HG03108 (cell line): ENCODE data around the gene C6orf89.

Source experiments
- ATAC-seq: cut with Tn5 transposase; IDR thresholded peaks from one replicate; pipeline ENCODE4 v1.9.1; 2021; ENCODE audit warnings: moderate library complexity; ENCODE audit not compliant: unreplicated experiment

The C6orf89 gene

DNA sequence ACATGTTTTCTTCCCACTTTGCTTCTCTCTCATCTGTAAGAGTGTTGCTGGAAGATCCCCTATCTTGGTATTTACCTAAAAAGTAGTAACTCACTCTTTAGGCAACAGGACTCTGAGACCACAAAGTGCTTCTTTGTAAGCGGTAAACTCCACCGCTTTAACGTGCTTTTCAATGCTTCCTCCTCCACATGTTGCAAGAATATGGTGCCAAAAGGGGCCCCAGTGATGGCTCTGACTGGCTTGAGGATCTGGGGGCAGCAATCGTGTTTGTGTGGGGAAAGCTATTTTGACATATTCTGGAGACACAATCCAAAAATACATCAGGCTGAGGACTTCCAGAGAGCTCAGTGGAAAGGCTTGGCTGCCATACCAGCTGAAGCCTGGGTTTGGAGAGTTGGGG lies 34.1 kb upstream of the C6orf89 start:
- no peak for ATAC-seq

DNA sequence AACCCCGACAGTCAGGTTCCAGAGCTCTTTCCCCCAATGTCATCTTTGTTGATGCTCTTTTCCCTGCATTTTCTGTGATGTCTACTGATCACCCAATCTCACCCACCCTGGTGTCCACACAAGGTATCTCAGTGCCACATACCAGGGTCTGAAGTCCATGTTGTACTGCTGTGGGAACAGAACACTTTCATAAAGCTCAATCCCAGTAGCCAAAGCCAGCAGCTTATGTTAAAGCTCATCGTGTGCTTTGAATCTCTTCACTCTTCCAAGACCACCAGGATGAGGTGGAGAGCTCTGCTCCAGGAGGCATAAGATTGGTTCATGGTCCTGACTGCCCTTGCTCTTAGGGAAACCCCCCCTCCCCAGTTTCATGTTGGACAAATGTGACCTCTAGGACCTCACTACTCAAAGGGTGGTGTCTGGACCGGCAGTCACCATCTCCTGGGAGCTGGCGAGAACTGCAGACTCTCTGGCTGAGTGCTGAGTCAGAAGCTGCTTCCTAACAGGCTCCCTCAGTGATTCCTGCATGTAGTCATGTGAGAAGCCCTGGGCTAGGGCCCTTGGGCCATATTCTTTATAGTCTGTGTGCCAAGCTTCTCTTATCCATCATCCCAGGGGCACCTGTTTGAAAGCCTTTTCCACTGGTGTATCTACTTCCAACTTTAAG lies 33.1 kb upstream of the C6orf89 start:
- no peak for ATAC-seq

DNA sequence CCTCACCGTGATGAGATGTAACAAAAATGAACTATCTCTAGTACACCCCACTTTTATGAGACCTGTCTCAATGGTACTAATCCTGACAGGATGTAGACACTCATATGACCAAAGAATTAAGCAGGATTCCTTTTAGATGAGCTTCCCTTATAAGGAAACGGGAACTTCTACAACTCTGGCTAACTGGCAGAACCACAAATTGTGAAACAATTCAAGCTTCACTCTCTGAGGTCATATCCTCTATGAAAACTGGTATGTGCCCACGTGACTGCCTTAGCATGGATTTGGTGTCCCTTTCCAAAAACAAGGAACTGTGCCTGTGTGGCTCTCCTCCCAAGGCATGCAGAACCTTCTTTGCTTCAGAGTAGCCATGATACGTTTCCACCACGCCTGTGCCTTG lies 32.4 kb upstream of the C6orf89 start:
- ATAC-seq, result no peak

DNA sequence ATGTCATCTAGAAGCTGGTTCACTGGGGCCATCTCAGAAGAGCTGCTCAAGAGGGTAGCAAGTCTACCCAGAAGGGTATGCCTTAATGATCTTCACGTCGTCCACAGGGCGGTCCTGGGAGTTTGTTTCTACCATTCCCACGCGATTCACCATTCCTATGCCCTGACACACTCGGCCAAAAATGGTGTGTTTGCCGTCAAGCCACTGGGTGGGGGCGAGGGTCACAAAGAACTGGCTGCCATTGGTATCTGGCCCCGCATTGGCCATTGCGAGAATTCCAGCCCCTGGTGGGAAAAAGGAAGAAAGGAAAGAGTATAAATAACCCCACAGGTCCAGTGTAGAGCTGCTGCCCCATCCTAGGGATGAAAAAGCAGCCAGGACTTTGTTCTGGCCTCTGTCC lies 30.0 kb upstream of the C6orf89 start:
- ATAC-seq, result no peak

DNA sequence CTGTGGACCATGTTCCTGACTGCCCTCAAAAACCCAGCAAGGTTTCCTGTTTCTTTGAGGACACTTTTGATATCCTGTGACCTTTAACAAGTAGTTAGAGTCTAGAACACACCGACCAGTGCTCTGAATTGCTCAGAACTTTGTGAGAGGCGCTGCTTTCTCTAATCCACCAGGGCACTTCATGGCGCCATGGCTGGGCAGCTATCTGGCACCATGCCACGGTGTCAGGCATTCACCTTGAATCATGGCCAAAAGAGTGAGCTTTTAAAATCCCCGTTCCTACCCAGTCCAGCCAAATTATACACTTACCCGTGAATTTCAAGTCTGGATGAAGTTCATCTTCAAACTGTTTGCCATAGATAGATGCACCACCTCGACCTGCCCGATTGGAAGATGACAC lies 29.5 kb upstream of the C6orf89 start:
- no peak for ATAC-seq

DNA sequence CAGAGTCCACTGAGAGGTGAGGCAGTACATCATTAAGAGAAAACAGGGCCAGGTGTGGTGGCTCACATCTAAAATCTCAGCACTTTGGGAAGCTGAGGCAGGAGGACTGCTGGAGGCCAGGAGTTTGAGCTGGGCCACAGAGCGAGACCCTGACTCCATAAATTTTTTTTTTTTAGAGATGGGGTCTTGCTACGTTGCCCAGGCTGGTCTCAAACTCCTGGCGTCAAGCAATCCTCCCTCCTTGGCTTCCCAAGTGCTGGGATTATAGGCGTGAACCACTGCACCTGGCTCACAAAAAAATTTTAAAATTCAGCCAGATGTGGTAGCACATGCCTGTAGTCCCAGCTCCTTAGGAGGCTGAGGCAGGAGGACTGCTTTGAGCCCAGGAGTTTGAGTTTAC lies 28.4 kb upstream of the C6orf89 start:
- no peak for ATAC-seq

DNA sequence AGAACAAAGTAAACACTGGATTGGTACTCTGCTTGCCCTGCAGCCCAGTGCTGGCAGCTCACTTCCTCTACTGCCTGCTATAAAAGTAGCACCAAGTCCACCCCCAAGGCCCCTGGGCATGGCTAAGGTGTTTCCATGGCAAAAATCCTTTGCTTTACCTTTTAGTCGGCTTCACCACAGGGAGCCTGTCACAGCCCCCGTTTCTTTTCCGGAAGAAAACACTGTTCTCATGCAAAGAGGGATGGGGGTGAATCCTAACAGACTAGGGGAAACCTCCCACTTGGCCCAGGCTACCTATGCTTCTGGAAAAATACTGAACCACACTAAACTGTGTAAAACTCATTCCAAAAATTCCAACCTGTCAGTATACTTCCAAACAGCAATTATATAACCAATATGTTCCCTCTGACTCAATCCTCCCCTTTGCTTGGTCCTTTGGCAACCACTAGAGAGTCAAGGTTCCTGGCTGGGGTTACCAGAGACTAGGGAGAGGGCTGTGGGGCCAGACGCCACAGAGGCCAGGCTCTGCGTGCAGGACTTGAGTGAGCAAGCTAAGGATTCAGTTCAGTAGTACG lies 27.3 kb upstream of the C6orf89 start:
- ATAC-seq, result no peak

DNA sequence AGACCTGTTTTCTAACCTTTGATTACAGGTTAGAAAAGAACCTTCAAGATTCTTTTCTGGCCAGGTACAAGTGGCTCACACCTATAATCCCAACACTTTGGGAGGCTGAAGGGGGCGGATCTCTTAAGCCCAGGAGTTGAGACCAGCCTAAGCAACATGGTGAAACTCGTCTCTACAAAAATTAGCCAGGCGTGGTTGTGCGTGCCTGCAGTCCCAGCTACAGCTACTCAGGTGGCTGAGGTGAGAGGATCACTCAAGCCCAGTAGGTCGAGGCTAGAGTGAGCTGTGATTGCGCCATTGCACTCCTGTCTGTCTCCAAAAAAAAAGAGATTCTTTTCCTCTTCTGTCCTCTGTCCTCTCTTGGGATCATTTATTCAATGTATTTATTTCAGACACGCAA lies 25.6 kb upstream of the C6orf89 start:
- ATAC-seq, result no peak

DNA sequence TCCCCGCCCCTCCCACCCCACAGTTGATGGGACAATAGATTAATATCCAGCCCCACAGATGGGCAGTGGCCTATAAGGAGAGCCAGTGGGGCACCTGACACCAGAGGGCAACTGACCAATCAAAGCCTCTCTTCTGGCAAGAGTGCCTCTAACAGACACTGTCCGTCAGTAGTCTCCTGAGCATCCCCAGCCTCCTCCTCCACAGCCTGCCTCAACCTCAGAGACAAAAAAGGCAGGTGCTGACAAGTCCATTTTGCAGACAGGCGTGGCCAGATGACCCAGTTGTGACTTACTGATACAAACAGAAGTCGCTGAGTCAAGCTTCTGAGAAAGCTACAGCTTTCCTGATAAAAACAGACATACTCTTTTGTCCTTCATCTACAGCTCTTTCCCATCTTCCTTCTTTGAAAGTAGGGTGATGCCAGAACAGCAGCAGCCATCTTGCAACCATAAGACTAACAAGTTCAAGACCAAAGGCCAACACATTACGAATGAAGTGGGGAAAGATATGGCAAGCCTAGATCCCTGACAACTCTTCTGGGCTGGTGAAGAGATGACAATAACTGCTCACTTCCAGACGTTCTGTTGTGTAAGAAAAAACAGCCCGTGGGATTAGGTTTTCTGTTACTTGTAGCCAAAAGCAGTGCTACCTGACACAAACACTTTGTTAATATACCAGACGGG lies 23.4 kb upstream of the C6orf89 start:
- ATAC-seq, result no peak

DNA sequence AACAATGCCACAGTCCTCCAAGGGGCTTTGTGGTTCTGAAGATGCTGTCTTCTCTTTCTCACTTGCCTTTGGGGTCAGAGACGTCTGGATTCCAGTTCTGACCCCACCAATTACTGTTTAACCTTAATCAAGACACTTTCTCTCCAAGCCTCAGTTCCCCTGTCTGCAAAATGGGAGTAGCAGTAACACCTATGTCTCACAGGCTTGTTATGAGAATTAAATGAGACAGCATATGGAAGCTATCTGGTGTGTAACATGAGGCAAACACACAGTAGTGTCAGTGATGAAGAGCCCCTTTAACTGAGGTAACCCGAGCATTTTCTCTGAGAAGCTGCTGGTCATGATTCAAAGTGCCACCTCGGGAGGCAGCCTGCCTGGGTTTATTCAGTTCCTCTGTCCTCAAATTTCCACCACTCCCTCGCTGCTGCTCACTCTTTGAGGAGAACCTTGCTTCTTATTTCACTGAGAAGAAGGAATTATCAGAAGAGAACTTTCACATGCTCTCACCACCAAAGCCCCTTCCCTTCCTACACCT lies 22.8 kb upstream of the C6orf89 start:
- no peak for ATAC-seq

DNA sequence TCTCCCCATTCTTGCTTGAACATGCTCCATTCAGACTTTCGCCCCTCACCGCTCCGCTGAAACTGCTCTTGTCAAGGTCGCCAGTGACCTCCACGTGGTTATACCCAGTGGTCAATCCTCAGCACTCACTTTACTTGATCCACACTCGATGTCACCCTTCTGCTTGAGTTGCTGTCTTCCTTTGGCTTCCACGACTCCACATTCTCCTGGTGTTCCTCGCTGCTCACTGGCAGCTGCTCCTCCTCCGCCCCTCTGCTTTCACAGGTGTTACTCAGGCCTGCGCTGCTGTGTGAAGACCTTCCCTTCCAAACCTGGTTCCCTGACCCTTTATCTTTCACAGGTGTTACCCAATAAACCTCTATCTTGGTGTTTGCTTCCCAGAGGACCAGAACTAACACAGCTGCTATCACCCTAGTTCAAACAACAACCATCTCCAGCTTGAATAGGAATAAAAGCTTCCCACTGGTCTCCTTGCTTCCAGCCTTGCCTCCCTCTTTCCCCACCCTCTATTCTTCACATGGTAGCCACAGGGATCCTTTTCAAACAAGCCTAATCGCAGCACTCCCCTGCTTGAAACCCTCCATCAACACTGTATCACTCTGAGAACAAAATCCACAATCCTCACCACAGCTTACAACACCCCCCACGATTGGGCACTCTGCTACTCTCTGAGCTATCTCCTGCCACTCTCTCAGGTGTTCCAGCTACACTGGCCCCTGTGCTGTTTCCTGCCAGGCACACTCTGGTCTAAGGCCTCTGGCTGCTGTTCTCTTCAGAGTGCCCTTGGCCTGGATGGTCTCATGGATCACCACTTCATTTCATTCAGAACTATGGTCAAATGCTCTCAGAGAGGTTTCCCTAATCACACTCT lies 21.8 kb upstream of the C6orf89 start:
- no peak for ATAC-seq

DNA sequence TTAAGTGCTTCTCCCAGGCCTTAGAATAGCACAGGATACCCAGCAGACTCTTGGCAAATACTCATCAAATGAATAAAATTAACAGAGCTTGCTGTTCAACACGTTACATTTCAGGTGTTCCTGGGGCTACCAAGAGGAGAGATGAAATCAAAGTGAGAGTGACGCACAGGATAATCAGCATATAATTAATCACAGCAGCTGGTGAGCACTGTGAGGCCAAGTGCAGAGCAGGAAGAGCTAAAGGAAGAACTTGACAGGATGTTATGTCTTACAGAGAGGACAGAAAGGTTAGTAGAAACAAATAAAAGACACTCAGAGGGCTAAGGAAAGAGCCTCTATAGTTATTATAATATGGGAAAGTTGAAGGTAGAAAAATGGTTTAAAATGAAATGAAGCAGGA lies 19.9 kb upstream of the C6orf89 start:
- no peak for ATAC-seq

DNA sequence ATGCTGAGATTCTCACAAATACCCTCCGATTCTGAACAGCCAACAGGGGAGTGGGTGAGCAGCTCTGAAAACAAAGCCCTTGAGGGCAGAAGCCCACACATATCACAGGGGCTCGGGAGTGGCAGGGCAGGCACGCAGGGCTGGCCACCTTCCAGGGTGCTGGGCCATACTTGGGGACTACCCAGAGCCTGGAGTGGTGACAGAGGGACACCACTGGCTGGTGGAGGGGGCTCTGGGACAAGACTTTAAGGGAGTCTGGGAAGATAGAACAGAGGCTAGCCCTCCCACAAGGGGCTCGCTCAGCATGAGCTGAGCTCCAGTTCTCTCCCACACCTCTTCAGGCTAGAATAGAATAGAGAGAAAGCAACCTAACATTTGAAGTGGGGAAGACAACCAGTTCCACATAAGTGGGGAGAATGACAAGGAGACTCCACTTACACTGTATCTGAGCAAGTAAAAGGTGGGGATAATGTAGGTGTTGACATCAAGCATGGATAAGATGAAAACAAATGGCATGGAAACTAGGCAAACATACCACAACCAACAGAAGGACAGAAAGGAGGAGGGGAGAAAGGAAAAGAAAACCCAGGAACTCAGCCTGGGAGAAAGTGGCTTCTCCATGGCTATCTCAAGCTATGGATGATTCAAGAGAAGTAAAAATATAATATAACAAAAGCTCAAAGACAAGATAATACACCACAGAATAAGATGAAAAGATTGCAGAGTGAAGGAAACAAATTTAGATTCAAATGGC lies 18.1 kb upstream of the C6orf89 start:
- ATAC-seq, result no peak

DNA sequence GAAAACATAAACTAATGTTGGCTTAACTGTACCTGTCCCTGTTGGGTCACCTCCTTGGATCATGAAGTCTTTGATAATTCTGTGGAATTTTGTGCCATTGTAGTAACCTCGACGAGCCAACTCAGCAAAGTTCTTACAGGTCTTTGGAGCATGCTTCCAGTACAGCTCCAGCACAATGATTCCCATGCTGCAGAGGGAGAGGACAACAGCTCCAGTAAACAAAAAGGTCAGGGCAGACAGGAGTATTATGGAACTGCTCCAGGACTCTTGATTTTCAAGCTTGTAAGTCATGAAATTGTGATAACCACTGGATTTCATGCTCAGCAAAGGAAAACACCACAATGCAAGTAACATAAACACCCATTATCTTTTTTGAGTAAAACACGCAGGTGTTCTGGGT lies 14.1 kb upstream of the C6orf89 start:
- ATAC-seq, result no peak

DNA sequence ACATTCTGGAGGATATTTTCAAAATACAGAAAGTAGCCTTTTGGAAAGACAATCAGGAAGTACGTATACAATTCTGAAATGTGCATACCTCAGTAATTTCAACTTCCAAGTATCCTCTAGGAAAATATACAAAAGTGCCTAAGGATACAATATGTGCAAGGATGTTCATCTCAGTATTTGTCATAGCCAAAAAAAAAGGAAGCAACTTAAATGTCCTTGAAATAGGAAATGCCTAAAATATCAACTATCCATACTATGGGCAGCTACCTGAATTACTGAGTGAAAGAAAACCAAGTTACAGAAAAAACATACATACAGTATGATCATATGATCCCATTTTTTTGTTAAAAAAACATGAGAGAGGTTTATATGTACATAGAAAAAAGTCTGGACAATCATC lies 12.6 kb upstream of the C6orf89 start:
- ATAC-seq, result no peak

DNA sequence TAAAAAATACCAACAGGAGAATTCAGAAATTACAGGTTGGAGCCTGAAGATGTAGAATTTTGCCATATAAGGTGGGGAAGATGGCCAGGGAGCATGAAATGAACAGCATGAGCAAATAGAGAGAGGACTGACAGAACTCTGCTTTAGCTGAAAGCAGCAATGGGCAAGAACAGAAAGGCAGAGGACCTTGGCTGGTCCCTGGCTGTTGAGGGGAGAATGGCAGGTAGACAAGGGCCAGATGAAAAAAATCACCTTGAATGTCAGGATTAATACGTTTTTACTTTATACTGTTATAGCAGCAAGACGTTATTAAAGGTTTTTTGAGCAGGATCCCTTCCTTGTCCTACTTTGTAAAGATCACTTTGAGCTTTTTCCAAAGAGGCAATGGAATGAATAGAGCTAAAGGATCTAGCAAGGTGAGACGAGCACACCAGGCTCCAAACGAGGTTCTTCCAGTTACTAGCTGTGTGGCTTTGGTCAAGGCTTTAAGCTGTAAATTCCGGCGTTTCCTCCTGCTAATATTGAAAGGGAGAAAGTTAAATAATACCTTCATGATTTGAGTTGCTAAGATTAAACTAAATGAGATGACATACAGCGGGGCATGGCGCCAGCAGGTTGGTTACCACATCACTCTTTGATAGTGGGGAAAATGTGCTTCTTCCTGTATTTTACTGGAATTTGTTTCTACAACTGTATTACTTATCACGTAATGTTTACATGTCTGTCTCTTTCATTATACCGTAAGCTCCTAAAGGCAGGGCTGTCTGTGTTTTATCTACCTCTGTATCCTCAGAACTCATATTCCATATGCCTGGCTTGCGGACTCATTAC lies 11.9 kb upstream of the C6orf89 start:
- ATAC-seq, result no peak

DNA sequence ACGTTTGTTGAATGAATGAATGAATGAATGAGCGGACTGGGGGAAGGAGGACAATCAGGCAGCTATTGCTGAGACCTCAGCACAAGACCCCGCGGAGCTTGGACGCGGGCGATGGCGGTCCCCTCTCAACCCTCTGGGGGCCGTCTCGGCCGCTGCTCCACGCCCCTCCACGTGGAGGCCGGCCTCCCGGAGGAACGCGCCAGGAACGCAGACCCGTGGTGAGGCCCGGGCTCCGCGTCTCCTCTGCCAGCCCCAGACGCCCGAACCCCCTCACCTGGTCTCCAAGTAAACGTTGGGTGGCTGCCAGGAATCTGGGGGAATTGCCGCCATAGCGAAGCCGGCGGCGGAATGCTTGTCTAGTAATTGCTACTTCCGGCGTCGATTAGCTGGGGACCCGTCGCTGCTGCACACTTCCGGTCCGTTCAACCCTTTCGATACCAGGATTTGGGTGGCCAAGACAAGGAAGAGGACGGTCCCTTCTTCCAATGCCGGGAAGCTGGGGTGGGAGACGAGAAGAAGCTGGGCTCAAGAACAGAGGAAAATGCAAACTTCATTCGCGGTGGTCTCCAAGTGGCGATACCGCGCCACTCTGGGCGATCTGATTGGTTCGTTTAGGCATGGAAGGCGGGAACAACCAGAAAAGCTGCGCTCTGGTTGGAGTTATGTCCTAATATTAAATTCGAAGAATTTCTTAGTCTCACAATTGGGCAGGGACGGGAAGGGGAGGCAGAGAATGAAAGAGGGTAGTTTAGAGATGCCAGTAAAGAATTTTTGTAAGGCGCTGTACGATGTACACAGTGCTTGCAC lies 11.1 kb upstream of the C6orf89 start, which contains the start of gene PPIL1:
Gene PPIL1 (minus strand): TSS at position 361 of the 807 bp plus-strand sequence. CDS start 31 bp downstream, at position 330.
- ATAC-seq, result peak; percentile 70

DNA sequence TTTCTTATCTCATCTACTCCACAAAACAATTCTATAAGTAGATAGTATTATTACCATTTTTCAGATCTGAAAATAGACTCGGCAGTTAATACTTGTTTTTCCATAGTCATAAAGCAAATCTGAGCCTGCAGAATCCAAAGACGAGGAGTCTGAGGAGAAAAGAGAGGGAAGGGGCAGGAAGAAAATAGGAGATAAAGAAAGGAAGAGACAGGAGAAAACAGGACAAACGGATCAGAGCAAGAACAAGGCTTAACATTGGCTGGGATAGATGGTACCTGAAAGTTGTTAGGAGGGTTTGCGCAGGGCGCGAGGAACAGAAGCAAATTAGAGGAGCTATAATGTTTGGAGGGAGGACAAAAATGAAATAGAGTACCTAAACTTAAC lies 10.5 kb upstream of the C6orf89 start:
- no peak for ATAC-seq

DNA sequence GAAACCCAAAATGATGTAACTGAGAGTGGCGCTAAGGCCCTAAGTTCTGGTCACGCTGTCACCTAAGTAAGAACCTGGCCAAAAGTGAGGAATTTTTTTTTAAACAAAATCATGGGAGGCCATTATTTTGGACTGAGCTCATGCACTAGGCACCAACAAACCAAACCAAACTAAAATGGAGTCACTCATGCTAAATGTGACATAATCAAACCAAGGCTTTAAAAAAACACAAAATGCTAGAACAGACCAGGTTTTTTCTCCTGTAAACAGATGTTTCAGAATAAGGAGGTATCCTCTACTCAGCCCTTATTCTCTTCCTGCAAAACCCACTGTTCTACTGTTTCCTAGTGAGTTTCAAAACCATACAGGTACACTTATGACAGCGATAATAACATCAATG lies 1.1 kb upstream of the C6orf89 start:
- ATAC-seq, result no peak
